ENCODE data around the gene IL3.

The IL3 gene

GRCh38 chr5:132073231-132074013, 13.0 kb downstream of the IL3 start, which contains the start of gene CSF2:
Gene CSF2 (plus strand): TSS chr5:132073789. CDS start chr5:132073824, 35 bp downstream.
- DNase-seq (ENCODE audit: low read depth), result no peak

- DNase-seq (ENCODE audit: low read depth), result no peak
Observed at GRCh38 chr5:132074091-132074771, 13.8 kb downstream of the IL3 start.

DNA sequence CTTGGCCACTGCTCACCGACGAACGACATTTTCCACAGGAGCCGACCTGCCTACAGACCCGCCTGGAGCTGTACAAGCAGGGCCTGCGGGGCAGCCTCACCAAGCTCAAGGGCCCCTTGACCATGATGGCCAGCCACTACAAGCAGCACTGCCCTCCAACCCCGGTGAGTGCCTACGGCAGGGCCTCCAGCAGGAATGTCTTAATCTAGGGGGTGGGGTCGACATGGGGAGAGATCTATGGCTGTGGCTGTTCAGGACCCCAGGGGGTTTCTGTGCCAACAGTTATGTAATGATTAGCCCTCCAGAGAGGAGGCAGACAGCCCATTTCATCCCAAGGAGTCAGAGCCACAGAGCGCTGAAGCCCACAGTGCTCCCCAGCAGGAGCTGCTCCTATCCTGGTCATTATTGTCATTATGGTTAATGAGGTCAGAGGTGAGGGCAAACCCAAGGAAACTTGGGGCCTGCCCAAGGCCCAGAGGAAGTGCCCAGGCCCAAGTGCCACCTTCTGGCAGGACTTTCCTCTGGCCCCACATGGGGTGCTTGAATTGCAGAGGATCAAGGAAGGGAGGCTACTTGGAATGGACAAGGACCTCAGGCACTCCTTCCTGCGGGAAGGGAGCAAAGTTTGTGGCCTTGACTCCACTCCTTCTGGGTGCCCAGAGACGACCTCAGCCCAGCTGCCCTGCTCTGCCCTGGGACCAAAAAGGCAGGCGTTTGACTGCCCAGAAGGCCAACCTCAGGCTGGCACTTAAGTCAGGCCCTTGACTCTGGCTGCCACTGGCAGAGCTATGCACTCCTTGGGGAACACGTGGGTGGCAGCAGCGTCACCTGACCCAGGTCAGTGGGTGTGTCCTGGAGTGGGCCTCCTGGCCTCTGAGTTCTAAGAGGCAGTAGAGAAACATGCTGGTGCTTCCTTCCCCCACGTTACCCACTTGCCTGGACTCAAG, 14.6 kb downstream of the IL3 start:
- DNase-seq (ENCODE audit: low read depth), result no peak

DNA sequence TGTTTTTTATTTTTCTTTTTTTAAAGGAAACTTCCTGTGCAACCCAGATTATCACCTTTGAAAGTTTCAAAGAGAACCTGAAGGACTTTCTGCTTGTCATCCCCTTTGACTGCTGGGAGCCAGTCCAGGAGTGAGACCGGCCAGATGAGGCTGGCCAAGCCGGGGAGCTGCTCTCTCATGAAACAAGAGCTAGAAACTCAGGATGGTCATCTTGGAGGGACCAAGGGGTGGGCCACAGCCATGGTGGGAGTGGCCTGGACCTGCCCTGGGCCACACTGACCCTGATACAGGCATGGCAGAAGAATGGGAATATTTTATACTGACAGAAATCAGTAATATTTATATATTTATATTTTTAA, 15.2 kb downstream of the IL3 start:
- DNase-seq (ENCODE audit: low read depth), result no peak

DNA sequence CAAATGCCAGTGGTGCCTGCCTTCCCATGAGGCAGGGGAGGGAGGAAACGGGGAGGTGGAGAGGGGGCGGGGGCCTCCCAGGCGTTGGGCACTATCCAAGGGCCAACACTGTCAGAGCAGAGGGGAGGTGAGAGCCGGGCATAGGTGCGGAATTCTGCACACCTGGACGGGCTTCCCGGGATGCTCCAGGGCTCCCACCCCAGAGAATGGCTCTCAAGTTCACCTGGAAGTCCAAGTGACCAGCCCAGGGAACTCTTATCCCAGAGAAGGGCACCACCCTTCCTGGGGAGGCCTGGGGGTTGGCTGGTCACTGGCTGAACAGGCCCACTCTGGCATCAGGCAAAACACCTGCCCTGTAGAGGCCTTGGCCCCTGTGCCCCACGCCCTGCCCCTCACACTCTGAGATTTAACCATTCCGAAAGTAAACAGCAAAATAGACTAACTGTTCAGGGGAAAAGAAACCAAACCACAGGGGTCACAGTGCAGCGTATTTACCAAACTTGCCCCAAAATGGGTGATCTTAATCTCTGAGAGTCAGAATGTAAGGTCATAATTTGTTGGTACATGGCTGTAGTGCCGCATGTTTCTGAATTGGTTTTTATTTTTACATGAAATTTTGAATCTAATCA, 15.9 kb downstream of the IL3 start:
- no peak for DNase-seq (ENCODE audit: low read depth)

GRCh38 chr5:132076983-132077382, 16.5 kb downstream of the IL3 start:
- no peak for DNase-seq (ENCODE audit: low read depth)

GRCh38 chr5:132079081-132079480, 18.6 kb downstream of the IL3 start:
- no peak for DNase-seq (ENCODE audit: low read depth)

DNA sequence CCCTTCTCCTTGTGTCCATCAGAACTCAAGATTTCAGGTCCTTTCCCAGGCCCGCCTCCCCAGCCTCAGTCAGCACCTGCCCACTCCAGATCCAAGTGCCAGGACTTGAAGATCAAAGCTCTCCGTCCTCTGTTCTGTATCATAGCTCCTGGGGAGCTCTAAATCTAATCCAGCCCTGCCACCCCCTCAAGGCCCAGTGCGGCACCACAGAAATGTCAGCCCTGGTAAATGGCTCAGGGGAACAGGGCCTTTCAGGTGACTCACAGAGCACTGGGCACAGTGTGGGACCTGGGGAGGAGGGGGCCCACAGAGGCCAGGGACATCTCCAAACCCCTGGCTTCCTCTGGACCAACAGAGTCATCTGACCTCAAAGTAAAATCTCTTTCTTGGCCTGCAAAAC, 19.2 kb downstream of the IL3 start:
- no peak for DNase-seq (ENCODE audit: low read depth)

DNA sequence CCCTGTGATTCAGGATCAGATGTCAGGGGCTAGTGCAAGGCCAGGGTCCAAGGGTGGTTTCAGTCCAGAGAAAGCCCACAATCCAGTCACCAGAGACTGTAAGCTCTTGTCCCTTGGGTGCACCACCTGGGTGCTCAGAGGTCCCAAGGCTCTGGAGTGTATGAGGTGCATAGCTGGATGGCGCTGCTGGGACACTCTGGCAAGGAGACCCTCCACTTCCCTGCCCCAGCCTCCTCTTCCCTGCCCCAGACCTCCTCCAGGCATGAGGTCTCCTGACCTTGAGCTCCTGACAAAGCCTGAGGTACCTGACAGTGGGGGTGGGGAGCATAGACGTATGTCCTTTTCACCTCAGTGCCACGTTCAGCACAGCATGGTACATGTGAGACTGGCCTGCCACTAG, 20.1 kb downstream of the IL3 start:
- DNase-seq (ENCODE audit: low read depth), result no peak

DNA sequence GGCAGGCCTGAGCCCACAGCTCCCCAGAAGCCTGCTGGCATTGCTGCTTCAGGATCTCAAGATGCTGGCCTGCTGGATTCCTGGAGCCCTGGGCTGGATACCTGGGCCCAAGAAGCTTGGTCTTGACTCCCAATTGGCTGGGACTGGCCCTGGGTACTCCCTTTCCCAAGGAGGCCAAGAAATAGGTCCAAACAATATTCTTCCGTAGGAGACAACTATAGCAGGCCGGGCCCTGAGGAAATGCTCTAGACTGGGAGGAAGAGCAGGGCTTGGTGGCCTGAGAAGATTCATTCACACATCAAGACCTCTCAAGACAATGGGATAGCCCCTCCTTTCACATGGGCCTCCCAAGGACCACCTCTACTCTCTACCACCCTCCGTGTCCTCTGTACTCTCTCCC, 21.0 kb downstream of the IL3 start:
- no peak for DNase-seq (ENCODE audit: low read depth)

DNA sequence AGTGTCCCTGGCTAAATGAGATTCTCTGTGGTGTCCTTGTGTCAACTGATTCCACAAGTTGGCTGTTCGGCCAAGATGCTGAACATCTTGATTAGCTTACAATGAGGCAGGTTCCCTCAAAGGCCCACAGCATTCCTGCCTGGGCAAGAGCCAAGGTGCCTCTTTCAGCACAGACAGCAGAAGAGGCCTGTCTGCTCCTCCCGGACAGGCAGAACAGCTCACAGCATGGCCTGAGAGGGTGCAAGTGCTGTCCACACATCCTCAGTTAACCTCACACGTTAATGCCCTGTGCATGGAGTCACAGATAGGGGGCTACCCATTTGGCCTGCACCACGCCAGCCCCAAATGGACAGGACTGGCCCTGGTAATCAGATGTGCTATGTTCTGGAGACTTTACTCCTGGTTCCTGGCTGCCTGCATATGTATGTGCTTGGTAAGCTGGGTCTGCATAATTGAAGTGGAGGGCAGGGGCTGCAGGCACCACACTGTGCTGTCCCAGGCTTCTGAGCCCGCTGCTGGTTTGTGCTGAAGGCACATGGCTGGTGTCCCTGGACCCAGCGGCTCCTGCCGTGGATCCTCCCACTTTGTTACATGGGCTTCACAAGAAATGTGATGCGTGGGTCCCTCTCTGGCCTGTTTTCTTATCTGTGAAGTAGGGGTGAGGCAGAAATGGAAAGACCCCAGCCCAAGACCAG, 22.0 kb downstream of the IL3 start:
- no peak for DNase-seq (ENCODE audit: low read depth)

DNA sequence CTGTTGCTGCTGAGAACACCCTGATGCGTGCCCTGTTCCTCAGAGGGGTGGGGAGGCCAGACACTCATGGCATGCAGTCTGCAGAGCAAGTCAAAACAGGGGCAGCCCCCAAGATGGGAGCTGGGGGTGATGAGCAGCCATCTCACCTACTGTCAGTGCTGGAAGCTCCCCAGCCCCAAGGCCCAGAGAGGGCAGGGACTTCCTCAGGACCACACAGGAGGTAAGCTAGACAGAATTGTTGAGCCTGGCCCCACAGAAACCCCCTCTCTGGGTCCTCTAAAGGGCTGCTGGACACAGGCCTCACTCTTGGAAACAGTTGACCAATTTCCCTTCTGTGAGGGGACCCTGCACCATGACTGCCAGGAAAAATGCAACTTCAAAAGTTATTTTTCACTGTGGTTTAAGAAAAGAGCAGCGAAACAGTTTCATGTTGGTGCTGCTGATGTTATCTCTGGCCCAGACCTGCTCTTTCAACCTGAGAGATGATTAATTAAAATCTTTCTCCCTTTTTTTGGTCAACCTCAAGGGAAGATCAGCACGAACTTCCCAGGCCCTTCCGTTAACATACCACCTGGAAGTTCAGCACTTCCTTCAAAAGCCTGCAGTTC, 22.7 kb downstream of the IL3 start:
- DNase-seq (ENCODE audit: low read depth), result peak; percentile 58

DNA sequence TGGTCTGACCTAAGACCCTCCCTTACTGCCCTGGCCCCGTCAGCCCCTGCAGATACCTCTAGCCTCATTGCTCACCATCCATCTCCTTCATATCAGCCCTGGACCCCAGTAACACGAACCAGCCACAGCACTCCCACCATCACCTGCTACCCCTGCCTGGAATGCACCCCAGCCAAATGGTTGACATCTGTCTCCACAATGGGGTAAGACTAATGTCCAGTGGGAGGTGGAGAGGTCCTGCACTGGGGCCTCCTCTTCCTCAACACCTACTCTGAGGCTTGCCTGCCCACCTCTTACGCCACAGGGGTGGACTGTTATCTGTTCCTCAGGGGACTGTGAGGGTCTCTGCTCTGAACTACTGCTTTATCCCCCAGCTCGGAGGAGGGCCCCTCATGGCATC, 25.2 kb downstream of the IL3 start:
- DNase-seq (ENCODE audit: low read depth), result no peak

DNA sequence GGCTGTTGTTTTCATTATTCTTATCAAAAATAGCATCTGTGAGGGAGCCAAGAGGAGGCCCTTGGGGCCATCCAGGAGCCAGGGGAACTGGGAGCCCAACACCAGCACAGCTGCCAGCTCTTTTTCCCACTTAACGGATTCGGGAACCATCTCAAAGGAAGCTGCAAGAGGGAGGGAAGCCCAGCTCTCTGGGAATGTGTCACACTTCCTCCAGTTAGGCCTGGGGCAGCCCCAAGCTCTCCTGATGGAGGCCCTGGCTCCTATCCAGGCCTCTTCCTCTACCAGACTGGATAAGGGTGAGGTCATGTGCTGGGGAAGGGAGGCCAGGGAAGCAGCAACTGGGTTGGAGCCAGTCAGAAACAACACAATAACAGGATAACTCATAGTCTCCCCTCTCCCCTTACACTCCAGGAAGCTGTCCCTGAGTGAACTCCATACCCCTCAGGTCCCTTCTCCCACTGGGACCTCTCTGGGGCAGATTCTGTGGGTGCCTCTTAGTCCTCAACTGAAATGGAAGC, 25.9 kb downstream of the IL3 start:
- no peak for DNase-seq (ENCODE audit: low read depth)

DNA sequence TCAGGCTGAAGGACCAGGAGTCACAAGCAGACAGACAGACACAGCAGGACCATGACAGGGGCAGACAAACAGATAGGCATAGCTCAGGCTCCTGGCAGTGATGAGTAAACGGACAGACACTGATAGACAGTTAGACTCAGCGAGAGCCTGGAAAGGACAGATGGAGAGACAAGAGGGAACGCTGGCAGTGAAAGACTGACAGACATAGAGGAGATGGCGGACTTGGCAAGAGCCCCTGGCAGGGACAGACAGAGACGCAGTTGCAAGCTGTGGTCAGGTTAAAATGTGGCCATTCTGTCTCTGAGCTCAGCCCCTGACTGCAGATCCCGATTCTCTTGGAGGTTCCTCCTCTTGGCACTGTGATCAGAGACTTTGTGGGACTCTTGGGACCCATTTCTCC, 26.7 kb downstream of the IL3 start:
- DNase-seq (ENCODE audit: low read depth), result no peak

DNA sequence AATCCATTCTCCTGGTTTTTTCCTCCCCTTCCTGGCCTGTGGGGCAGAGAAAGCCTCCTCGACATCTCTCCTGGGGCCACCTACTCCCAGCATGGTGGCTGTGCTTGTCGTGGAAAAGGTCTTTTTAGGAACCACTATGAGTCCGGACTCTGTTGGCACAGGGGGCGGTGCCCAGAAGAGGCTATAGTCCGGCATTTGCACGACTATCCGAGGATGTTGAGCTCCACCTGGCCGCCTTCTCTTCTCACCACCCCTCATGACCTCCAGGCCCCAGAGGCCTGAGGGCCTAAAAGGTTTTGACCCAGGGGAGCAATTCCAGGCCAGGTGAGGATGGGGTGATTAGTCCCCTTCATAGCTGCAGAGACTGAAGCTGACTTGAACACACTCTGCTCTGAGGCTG, 27.2 kb downstream of the IL3 start:
- no peak for DNase-seq (ENCODE audit: low read depth)

GRCh38 chr5:132089363-132089762, 28.9 kb downstream of the IL3 start:
- no peak for DNase-seq (ENCODE audit: low read depth)

GRCh38 chr5:132090107-132090506, 29.7 kb downstream of the IL3 start:
- DNase-seq (ENCODE audit: low read depth), result no peak

DNA sequence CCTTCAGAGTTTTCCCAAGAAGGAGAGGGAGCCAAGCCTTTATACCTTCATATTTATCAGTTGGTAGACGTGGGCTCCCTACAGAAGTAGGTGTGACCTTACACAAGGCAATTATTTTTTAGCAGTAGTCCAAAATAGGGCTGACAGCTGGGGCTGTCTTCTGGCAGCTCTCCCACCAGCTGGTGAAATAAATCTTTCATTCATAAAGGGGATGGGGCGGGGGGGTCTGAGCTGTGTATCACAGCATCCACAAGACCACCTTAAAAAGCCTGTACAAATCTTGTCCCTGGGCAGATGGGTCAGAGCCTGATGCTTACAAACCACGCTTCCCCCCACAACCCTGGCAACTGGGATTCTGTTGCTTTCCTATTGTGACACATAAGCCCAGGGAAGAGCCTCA, 32.8 kb downstream of the IL3 start:
- DNase-seq (ENCODE audit: low read depth), result no peak

DNA sequence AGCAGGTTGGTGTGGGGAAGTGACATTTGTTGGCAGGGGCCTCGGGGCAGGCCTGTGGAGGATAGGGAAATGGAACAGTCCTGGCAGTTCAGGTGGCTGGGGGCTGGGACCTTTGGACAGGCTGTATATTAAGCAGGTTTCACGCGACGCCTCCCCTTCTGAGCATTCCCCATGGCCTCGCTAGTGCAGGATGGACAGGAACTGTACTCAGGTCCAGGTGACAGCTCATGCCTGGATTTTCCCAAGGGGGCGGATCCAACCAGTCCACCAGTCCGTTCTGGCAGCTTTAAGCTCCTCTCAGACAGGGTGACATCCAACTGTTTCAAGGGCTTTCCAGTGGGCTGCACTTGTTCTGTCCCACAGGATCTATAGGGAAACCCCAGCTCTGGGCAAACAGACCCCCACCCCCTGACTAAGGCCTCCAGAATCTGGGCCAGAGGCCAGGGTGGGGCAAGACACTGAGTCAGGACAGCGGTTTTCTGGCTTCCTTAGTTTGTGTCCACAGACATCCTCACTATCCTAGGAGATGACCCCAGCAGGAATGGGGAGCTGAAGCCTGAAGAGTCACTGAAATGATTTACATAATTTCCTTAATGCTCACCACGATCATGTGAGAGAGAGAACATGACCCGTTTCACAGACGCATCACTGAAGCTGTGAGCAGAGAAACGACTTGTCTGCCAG, 34.1 kb downstream of the IL3 start:
- DNase-seq (ENCODE audit: low read depth), result no peak

Measured in activated T-cell treated with anti-CD3 and anti-CD28 coated beads for 48 hours (primary cell).